ENCODE data around the gene PGAP3.

DNA sequence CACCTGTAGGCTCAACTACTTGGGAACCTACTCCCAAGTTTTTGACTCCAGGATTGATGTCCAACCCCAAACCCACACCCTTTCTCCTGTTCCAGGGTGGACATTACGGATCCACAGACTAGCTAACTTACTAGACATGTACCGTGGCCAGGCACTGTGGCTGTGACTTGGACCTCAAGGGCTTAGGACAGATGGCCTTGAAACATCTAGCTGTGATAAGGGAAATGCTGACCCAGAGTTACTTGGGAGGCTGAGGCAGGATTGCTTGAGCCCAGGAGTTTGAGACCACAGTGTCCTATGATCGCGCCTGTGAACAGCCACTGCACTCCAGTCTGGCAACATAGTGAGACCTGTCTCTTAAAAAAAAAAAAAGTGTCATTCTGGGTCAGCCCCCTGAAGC is 46.8 kb downstream of the PGAP3 start:
- TF ChIP-seq, protein P1, sequence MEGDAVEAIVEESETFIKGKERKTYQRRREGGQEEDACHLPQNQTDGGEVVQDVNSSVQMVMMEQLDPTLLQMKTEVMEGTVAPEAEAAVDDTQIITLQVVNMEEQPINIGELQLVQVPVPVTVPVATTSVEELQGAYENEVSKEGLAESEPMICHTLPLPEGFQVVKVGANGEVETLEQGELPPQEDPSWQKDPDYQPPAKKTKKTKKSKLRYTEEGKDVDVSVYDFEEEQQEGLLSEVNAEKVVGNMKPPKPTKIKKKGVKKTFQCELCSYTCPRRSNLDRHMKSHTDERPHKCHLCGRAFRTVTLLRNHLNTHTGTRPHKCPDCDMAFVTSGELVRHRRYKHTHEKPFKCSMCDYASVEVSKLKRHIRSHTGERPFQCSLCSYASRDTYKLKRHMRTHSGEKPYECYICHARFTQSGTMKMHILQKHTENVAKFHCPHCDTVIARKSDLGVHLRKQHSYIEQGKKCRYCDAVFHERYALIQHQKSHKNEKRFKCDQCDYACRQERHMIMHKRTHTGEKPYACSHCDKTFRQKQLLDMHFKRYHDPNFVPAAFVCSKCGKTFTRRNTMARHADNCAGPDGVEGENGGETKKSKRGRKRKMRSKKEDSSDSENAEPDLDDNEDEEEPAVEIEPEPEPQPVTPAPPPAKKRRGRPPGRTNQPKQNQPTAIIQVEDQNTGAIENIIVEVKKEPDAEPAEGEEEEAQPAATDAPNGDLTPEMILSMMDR (IDR thresholded peaks at IDR 0.05), result no peak
- TF ChIP-seq POLR2A (IDR thresholded peaks at IDR 0.05), result no peak
